GM12891 (cell line): Measurements from ENCODE around the gene RASGRP3.

Experiments
- POLR2A ChIP-seq: IDR thresholded peaks from 2 replicates; pipeline ENCODE4 v1.6.1; 2011; ENCODE audit warnings: low read depth, low read length, control low read depth
- POLR2AphosphoS5 ChIP-seq: IDR thresholded peaks from 2 replicates; pipeline ENCODE4 v1.6.1; 2011; ENCODE audit warnings: low read depth, low read length, control low read depth
- SPI1 ChIP-seq: IDR thresholded peaks from 2 replicates; pipeline ENCODE4 v1.6.1; 2011; ENCODE audit warnings: low read depth, low read length, control low read depth

GRCh38 chr2:33595385-33595784 lies 118.9 kb downstream of the RASGRP3 start:
- TF ChIP-seq POLR2A: no peak
- no peak for TF ChIP-seq POLR2AphosphoS5
- TF ChIP-seq SPI1: no peak
